HG02678 (cell line): ENCODE results near the gene PHACTR3.

Source experiments
- ATAC-seq: cut with Tn5 transposase; IDR thresholded peaks from one replicate; pipeline ENCODE4 v1.9.1; 2021; ENCODE audit warnings: mild to moderate bottlenecking, moderate library complexity; ENCODE audit not compliant: unreplicated experiment

The PHACTR3 gene

DNA sequence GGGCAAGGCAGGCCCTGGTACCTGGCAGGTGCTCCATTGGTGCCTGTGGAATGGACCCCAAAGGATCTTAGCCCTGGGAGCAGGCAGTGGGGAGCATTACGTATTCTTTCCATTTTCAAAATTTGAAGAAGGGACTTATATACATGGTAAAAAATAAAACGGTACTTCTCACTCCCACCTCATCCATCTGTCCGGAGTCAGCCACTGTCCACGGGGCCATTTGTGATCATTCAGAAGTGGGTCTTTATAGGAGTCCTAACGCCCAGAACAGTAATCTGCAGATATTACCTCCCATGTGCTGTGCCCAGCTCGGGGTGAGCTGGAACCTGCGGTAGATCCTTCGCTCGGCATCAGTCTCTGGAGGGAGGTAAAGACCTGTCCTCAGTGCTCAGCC is 218.7 kb downstream of the PHACTR3 start:
- ATAC-seq: no peak

DNA sequence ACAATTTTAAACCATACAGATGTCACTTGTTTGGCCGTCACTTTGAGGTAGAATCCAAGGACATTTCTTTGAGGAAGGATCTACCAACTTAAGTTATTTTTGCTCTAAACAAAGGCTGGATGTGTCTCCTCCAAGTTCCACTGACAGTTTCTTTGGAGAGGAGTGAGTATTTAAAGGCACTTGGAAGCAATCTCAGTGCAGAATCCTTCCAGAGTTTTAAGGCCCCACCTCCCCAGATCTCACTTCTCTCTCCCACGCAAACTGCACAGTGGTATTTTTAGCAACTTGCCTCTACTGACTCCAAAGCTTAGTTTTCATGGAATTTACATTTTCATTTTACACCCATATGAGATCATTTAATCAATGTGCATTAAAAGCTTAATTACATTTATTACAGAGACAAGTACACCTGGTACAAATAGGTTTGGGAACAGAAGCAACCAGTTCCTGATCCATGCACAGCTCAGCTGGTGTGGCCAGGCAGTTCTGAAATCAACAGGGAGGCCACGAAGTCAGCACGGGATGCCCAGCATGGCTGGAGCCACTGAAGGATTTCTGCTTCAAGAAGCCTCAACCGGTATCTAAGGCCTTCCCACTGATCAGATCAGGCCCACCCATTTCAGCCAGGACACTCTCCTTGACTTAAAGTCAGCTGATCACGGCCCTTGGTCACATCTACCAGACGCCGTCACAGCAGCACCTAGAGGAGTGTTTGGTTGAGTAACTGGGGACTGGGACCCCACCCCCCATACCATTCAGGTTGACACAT is 219.3 kb downstream of the PHACTR3 start:
- ATAC-seq: no peak

DNA sequence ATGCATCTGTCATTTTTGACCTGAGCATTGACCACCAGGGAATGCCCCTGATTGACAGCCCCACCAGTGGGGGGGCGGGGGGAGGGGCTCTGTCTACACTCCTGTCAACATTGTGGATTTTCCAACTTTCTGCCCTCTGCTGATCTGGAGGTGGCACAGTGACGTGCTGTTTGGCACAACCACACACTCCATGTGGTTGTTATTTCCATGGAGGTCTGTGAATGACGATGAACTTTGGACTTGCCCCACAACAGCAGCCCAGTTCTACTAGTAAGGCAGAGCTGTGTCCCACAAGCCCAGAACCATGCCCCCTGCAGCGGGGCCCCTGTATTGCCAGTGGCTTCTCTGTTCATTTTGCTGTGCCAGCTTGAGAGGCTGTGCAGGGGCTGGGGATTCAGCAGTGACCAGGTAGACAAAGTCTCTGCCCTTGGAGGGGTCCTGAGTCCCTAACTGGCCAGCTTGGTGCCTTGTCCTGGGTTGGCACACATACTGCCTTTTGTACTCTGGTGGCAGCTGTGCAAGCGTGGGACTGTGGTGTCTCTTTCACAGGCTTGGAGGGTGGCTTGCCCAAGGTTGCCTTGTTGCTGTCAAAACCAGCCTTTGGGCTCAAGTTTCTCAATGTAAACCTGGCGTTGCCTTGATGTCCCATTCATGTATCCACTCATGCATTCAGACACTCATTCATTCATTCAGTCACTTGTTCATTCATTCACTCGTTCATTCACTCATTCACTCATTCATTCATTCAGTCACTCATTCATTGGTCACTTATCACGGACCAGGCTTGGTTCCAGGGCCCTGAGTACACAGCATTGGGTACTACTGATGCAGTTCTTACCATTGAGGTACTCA is 220.6 kb downstream of the PHACTR3 start:
- ATAC-seq: no peak

DNA sequence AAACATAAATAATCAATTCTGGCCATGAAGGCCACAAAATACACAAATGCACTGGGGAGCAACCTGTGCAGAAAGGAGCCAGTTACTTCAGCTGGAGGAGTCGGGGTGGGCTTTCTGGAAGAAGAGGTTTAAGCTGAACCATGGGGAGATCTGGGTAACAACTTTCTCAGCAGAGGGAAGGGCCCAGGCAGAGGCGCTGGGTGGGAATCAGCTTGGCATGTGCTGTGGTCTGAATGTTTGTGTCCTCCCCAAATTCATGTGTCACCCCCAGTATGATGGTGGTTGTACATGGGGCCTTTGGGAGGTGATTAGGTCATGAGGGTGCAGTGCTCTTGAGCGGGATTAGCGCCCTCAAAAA is 221.2 kb downstream of the PHACTR3 start:
- no peak for ATAC-seq

DNA sequence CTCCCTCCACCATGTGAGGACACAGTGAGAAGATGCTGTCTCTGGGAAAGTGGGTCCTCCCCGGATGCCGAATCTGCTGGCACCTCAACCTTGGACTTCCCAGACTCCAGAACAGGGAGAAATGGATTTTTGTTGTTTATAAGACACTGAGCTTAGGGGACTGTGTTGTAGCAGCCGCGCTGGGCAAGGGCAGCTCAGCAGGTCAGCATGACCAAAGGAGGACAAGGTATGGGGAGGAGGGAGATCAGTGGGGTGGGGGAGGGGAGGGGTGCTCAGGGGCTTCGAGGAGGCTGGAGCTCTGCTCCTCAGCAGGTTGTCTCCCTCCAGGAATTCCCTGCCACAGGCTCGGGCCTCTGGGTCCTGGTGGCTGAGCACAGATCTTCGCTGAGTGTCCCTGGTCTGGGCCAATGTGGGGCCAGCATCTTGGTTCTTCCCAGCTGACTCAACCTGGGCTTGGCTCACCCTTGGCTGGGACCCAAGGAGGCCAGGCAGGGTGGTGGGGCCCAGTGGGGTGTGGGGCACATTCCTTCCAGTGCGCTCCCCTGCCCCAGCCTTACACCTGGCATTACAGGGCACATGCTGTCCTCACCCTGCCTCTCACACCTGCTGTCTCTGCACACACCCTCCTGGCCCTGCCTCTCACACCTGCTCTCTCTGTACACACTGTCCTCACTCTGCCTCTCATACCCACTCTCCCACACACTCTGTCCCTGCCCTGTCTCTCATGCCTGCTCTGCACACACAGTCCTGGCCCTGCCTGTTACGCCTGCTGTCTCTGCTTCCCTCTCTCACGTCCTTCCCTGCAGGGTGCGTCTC is 221.8 kb downstream of the PHACTR3 start:
- no peak for ATAC-seq

DNA sequence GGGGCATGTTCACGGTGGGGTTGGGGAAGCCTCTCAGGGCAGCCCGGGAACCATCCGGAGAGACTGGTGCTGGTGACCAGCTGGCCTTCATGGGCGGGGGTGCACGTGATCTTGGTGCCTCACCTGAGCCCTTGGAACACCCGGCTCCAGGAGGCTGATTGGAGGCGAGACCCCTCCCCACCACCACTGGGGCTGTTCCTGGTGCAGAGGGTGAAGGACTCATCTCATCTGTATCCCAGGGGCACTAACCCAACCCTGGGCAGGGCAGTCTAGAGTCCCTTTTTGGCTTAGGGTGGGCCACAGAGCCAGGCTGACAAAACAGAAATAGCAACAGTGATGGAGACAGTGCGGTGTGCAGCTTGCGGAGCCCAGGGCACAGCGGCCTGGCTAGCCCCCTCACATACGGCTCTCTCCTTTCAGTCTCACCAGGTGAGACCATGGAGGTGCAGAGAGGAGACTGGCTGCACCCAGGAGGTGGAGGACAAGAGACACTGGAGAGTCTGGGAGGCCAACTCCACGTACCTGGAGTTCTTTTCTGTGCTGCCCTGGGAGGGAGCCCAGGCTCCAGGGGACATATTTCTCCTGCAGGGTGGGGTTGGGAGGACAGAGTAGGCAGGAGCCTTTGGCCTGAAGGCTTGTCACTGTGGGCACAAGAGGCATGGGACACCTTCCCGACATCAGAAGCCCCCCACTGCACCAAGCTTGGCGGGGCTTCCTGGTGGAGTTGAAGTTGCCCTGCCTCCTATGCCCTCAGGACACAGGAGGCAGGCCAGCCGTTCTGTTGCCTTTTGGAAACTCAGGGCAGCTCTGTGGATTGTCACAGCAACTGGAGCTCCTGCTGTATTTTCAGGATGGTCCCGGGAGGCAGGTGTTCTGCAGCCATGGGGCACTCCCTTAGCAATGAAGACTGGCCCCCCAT is 223.1 kb downstream of the PHACTR3 start:
- no peak for ATAC-seq

DNA sequence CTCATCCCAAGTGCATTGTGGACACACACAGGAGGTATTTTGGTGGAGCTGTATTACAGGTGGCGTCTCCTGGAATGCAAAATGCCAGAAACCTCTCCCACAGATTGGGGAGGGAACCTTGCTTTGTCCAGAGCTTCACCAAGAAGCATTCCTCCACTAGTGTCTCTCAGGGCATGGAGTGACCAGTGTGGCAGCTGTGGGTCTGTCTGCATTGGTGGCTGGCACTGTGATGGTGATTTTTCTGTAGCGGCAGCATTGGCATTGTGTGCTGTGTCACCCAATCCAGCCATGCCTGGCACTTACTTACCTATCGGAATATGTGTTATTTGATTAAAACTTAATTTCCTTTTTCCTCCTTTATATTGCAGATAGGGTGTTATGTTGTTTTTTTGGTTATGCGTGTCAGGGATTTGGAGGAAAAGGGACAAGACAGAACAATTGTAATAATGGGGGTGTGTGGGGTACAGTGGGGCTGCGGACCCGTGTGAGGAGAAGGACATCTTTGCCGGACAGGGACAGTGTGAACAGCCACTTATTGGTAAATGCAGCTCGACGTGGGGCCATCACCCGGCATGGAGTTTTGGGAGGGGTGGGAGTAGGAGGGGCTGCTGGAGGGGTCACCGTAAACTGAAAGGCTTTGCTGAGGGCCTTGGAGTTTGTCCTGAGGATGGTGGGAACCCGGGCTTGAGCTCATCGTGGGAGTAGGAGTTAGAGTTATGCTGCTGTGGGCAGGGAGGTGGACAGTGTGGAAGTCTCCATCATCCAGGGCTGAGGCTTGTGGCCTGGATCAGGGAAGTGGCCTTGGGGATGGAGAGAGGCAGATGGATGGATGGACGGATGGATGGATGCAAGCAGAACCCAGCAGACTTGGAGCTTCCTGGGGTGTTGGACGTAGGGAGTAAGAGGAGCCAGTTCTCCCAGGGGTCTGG is 224.0 kb downstream of the PHACTR3 start:
- no peak for ATAC-seq

DNA sequence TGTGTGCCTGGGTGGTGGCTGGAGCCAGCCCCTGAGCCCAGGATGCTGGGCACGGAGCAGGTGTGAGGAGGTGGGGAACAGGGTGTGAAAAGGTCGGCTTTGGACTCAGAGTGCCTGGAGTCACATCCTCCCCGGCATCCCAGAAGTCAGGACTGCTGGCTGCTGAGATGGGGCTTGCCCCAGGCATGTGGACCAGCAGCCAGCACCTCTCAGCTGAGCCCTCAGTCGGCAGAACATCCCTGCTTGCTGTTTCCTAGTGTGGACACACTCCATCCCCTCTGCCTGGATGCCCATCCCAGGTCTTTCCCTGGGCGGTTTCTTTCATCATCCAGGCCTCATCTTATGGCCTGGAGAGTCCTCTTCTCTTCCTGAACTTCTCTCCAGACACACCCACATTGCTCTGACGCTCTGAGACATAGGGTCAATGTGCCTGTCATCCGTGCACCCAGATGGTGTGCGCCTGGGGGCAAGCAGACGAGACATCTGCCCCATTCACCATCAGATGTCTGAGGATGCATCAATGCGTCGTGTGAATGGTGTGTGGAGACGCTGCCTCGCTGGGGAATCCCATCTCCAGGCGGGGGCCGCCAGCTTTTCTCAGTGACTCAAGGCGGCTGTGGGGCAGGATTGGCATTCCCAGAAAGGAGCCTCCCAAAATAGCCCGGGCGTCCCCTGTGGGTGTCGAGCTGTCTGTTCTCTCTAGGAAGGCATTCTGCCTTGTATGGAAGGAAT is 224.9 kb downstream of the PHACTR3 start:
- no peak for ATAC-seq

DNA sequence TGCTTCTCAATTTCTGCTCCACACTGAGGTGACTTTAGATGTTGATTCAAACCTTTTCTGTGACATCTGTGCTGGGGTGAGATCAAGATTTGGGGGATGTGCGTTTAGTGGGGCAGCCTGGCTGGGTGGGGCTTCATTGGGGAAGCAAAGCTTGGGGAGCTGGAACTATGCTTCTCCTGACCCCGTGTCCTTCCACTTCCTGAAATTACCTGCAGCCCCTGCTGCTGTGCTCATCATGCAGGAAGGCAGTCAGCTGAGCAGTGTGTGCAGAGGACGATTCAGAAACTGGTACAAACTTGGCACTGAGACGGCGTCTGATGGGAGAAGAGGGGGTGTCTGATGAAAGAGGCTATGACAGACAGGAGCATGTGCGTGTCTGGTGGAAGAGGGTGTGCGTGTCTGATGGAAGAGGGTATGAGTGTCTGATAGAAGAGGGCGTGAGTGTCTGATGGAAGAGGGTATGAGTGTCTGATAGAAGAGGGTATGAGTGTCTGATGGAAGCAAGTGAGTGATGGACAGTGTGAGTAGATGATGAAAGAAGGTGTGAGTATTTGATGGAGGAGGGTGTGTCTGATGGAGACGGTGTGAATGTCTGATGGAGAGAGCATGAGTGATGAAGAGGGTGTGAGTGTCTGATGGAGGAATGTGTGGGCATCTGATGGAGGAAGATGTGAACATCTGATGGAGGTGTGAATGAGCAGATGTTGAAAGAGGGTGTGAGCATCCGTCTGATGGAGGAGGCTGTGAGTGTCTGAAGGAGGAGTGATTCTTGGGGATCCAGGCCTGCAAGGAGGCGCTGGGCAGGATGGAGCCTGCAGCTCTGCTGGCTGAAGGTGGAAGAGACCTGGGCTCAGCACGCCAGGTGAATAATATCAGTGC is 225.7 kb downstream of the PHACTR3 start:
- no peak for ATAC-seq

DNA sequence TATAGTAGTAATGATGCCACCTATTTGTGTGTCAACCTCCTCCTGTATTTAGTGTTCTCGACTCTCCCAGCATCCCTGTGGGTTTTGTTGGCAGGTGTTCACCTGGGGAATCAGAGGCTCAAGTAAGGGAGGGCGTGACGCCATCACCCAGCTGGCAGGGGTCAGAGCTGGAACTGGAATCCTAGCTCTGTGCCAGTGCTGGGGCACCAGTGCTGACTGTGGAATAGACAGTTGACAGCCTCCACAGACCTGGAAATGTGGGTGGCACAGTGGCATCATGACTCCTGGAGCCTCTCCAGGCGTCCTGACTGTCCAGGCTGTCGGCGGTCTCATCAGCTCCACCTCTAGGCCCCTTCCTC is 226.3 kb downstream of the PHACTR3 start:
- ATAC-seq: no peak

DNA sequence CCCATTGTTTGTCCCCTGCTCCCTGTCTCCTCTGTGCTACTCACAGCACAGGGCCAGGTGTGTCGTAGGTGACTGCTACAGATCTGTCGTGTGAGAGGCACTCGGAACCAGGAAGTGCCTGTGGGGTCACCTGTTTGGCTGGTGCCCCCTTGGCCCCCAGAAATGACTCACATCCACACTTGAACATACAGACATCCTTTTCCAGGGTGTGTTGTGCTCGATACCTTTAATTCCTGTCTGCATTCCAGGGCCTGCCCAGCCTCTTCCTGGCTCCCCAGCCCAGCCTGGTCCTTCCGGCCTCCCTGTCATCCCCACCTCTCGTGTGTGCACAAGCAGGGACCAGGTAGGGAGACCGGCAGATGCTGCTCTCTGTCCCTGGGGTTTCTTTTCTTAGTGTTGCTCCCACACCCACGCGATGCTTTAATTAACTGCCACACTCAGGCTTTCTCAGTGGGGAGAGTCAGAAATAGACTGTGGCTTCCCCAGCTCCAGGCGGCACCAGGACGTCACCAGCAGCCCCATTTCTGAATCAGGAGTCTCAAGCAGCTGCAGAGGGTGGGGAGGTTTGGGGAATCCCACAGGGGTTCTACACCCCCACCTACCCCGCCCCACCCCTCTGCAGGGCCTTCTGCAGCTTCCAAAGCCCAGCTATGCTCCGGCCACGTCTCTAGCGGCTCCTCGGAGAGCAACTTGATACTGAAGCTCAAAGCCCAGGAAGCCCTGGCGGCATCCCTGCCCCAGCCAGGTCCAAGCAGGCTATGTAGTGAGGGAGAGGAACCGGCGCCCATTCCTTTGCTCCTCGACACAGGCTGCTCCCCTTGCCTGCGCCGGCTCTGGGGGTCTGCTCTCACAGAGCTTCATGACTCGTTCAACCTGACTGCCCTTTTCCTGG is 226.9 kb downstream of the PHACTR3 start:
- no peak for ATAC-seq

DNA sequence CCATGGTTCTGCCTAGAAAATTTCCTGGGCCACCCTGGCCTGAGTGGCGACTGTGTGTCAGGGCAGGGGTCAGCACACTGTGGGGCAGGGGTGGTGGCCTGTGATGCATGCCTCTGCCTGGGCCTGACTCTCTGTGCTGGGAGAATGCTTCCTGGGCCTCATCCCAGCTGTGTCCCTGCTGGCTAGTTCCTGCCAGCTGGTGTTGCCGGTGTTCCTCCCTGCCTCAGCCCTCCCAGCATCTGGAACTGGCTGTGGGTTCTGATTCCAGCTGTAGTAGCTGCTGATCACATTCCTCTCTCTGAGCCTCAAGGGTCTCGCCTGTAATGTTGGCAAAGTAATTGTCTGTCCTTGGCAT is 227.6 kb downstream of the PHACTR3 start:
- ATAC-seq: no peak

DNA sequence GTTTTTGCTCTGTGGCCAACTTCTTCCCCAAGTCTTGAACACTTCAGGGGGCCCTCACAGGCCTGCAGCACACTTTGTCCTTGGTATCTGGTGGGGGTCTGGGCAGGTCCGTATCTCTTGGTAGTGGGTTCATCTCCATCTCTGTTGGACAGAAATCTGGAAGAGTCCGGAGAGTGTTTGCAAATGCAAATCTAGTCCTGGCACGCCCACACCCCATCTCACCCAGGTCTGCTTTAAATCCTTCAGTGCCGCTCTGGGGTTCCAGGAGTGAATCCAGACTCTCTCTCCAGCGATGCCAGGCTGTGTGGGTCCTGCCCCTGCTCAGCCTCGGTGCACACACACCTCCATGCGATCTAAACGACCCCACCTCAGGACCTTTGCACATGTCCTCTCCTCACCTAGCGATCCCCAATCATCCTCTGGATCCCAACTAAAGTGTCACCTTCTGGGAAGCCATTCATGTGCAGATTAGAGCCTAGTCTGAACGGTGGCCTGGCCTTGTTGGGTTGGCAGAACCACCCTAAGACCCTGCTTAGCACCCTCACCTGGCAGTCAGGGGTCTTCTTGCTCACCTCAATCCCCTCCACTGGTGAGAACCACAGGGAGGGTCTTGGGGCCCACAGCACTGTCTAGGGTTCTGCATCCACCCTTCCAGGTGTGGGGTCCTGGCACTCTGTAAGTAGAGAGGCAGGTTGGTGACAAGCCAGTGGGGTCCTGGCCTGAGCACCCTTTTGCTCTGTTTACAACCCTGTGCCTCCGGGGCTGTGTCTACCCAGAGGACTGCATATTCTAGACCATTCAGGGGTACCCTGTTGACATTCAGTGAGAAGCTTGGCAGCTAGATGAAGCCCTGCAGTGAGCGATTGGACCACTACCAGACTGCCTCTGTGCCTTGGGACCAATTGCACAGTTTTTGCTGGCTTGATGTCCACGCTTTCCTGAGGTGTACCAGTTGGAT is 228.3 kb downstream of the PHACTR3 start:
- ATAC-seq: no peak

DNA sequence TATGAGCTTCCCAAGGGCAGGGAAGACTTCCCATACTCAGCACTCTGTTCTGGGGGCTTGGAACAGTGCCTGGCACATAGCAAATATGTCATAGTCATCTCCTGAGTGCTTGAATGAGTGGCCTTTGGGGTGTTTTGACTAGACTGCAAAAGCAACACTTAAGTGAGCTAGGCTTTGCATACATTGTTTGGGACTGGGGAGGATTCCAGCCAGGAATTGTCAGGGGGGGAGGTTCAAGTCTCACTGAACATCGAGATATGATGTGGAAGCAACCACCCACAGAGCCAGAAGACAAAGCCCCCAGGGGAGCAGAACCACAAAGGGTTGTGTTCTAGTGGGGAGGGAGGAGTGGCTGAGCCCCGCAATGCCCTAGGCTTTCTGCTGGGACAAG is 230.7 kb downstream of the PHACTR3 start:
- no peak for ATAC-seq

DNA sequence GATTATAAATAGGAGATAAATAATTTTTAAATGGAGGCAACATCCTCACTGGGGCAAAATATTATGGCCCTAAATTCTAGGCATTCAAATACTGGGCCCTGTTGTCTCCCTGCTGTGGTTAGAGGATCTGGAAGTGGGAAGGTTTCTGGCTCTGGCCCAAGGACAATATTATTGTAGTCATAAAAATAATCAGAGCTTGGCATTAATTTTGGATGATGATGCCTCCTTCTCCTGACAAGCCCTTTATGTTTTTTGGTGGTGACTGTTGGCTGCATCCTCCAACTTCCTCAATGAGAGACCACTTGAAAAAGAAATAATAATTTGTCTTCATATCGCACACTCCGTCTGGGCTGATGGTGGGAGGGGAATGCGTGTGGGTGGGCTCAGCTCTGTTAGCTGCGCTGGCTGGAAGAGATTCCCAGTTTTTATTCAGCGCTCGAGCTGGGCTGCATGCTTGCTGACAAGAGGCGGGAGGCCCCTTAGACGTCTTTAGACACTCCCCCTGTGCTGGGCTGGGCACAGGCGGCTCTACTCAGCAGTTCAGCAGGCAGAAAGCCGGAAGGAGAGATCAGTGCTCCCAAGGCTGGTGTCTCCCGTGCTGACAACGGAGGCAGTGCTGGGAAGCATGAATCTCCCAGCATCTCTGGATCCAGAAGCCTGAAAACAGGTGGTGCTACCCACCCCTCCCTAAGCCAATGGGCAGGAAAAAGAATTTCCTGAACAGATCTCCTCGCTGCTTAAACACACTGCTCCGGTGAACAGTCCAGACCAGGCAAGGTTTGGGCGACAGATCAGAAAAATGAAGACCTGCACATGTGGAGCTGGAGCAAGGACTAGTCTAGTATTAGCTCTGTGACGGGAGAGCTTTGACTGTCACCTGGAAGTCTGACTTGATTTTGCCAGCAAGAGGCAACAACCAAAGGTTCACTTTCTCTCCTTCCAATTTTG is 231.4 kb downstream of the PHACTR3 start:
- ATAC-seq: no peak
